Measurements from ENCODE around the gene UQCC2.

UQCC2 gene

DNA sequence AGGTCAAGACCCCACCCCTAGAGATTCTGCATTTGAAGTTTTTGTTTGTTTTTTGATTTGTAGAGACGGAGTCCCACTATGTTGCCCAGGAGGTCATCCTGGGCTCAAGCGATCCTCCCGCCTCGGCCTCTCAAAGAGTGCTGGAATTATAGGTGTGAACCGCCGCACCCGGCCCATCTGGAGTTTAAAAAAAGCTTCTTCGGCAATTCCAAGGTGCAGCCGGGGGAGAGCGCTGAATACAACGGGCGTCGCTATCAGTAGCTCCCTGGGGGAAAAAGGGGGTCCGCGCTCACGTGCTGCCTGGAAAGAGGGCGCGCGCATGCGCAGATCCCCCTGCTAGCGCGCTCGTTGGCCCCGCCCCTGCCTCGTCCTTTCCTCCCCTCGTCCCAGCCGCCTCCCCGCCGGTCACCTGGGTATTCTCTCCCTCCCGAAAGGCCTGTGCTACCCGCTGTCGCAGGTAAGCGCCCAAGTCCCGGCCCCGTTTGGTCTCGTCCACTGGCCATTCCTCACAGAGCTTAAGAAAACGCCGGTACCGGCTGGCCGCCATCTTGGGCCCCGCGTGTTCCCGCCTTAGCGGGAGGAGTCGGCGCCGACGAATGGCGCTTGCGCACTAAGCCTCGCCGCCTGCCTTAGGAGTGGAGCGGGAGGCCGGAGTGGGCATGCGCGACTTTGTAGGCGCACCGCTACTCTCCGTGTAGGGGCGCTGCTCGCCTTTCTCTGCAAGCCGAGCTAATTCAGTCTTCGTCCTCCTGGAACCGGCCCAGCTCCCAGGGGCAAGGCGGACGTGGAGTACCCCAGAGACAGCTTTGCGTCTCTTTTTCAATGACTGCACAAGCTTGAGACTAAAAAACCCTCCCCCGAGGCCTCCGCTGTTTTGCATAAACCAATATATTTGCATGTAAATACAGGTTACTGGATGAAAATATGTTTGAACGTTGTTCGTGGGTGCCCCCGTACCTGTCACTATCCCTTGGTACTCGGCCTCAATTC is at the start of gene UQCC2:
TSS of gene UQCC2 (minus strand) at position 561 of the 990 bp plus-strand sequence. CDS start at position 547, 14 bp downstream.
- DNase-seq (ENCODE audit: low read depth in 4 of 4, low spot score in 1 of 4), result peak; percentile 88 to 96 (median 93)

DNA sequence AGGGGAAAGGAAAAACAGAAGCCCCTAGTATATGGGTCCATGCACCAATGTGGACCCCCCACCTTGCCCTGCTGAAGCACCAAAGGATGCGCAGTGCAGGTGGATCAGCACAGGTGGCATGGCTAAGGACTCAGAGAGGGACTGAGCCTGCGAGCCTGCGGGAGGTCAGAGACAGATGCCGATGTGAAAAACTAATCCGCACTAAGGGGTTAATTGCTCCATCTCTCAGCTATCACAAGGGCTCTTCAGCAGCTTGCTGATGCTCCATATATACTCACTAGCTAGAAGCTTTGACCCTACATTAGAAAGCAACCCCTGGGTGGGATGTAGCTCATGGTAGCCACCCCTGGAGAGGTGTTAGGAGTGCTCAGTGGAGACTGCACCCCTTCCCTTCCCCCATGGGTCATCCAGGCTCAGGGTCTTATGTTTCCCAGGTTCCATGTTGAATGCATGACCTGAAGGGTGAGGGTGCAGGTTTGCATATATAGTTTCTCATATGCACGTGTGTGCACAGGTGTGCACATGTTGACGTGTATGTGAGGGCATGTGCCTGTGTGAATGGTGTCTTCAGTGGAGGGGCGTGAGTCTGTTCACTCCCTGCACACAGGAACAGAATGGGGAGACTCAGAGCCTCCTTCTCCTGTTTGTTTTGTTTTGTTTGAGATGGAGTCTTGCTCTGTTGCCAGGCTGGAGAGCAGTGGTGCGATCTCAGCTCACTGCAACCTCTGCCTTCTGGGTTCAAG is 48.6 kb upstream of the UQCC2 start:
- no peak for DNase-seq (ENCODE audit: low read depth in 4 of 4, low spot score in 1 of 4)

DNA sequence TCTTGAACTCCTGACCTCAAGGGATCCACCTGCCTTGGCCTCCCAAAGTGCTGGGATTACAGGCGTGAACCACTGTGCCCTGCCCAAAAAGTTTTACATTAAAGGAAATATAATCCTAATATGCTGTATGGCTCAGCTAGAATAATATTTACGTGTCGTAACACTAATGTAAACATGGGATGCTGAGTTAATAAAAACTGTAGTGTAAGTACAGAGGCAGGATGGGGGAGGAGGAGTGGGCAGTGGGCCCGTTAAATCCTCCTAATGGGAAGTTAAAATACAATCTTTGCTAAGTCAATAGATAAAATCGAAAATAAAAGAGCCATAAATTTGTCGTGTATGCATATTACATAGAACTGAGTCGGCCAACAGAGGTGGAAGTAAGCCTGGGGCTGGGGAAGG is 47.3 kb upstream of the UQCC2 start:
- DNase-seq (ENCODE audit: low read depth in 4 of 4, low spot score in 1 of 4), result no peak

DNA sequence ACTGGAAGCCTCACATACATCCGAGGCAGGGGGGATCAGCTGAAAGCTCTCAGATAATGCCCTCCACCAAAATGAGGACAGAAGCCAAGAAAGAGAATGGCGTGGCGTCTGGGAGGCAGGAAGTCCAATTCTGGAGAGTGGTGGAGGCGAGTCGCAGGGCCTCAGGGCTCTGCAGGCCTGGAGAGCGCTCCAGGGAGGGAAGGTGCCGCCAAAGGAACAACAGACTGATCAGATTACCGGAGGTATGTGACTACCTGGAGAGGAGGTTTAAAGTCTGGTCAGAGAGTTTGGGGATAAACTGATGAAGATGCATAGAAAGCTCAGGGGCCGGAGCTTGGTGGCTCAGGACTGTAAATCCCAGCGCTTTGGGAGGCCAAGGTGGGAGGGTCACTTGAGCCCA is 46.4 kb upstream of the UQCC2 start:
- DNase-seq (ENCODE audit: low read depth in 4 of 4, low spot score in 1 of 4), result no peak

DNA sequence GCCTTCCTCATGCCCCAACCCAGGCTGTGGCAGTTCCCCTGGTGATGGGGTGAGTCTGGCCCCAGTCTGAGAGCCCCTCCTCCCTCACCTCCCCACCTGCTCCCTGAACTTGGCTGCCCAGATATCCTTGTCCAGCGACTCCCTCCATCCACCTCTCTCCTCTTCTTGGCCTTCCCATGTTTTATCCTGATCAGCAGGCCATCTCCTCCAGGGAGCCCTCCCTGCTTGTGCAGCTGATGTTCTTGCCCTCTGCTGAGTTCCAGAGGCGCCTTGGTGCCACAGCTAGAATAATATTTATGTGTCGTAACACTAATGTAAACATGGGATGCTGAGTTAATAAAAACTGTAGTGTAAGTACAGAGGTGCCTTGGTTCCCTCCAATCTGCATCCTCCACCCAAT is 45.6 kb upstream of the UQCC2 start:
- no peak for DNase-seq (ENCODE audit: low read depth in 4 of 4, low spot score in 1 of 4)

DNA sequence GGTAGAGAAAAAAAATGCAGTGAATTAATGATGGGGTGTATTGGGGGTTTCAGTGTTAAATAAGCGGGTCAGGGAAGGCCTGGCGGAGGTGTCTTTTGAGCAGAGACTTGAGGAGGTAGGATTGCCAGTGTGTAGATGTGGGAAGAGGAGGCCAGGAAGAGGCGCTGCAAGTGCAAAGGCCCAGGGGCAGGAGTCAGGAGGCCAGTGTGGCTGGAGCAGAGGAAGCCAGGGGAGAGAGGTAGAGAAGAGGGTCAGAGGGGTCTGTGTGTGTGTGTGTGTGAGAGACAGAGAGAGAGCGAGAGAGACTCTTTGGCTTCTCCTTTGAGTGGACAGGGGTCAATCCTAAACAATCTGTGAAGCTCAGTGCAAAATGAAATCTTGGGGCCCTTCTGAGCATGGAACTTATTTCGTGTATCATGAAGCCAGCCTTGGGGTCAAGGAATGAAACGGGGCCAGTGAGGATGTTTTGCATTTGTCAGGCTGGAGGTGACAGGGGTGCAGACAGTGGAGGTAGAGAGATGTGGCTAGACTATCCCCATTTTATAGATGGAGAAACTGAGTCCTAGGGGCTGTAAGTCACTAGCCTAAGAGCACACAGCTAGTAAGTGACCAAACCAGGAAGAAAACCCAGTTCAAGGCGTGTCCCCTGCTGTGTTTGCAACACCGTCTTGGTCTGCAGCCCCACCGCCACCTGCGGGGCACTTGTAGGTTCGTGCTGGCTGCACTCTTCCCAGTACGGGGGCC is 44.9 kb upstream of the UQCC2 start:
- no peak for DNase-seq (ENCODE audit: low read depth in 4 of 4, low spot score in 1 of 4)

DNA sequence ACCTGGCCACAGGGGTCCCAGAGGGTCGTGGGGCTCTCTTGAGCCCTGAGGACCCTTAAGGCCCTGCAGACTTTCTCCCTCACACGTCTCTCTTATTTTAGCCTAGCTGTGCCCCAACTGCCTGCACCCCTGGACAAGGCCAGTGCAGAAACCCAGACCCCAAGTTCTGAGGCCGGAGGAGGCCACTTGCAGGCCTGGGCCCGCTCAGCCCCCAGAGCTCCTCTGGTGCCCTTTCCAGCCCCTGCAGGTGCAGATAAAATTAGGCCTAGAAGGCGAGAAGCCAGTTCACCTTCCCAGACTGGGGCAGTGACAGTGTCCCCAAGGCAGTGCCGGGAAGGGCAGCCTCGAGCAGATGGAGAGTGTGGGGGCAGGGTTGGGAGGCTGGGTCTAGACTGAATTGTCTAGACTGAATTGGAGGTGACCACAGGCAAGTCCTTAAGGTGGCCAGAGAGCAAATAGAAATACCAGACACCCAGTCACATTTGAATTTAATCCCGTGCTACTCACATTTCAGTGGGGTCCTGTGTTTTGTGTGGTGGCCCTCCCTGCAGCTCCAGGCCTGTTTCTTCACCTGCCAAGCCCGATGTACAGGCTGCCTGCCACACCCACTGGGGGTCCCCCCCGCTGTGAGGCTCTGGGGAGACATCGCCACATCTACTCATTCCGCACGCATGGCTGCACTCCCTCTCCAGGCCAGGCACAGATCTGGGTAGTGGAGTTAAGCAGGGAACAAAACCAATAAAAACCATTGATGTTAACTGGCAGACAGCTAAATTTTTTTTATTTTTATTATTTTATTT is 43.8 kb upstream of the UQCC2 start:
- no peak for DNase-seq (ENCODE audit: low read depth in 4 of 4, low spot score in 1 of 4)

DNA sequence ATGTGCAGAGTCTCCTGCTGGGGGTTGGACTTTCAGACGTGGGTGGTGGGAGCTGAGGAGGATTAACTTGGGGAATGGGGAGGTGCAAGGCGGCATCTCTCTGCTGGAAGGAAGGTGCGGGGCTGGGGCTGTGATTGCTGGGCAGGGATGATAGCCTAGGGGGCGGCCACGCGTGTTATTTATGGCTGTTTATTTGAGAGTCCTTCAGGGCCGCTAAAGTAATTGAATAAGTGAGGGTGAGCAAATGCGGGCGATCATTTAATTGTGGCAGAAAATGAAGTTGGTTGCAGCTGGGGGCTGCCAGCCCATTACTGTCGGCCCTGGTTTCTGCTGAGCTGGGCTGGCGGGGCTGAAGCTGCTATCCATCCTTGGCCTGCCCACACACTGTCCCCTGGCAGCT is 42.7 kb upstream of the UQCC2 start:
- no peak for DNase-seq (ENCODE audit: low read depth in 4 of 4, low spot score in 1 of 4)

DNA sequence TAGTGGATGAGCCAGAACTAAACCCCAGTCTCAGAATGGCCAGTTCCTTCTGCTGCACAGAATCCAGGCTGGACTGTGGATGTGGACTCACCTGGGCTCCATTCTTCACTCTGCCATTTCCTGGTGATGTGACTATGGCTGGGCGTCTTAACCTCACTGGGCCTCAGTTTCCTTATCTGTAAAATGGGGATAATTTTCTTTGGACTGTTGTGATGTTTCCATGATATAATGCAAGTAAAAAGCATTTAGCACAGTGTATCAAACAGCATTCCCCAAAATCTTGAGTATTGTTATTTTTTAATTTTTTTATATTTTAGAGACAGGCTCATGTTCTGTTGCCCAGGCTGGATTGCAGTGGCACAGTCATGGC is 41.1 kb upstream of the UQCC2 start:
- DNase-seq (ENCODE audit: low read depth in 4 of 4, low spot score in 1 of 4), result no peak

DNA sequence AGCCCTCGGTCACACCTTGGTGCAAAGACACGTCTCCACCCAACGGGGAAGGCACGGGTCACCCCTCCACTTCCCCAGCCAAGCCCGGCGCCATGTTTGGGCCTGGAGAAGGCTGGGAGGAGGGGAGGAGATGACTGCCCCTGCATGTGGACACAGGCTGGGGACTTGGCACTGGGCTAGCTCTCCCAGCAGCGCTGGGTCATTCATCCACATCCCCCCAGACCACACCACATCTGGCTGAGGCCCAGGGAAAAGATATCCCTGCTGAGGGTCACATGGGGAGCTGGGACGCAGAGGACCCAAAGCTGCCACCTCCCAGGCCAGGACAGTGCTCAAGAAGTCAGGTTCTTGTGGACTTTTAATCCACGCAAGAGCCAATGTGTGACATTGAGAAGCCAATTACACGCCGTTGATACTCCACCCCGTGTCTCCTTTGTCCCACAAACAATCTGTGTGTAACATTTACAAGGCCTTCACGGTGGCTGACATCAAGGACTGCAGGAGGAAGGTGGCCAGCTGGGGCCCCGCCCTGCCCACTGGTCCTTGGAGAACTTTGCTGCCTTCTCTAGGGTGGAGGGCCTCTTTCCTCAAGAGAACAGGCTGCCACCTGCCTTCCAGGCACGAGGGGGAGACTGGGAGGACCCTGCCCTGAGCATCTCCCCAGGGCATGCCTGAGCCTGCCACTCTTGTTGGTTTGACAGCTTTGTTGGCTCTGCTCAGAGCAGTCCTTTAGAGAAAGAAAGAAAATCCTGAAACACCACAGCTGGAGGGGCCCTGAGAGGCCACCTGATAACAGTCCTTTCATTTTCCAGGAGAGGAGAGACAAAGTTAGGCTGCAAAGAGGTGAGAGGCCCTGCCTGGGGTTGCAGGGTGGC is 40.5 kb upstream of the UQCC2 start:
- DNase-seq (ENCODE audit: low read depth in 4 of 4, low spot score in 1 of 4), result no peak

DNA sequence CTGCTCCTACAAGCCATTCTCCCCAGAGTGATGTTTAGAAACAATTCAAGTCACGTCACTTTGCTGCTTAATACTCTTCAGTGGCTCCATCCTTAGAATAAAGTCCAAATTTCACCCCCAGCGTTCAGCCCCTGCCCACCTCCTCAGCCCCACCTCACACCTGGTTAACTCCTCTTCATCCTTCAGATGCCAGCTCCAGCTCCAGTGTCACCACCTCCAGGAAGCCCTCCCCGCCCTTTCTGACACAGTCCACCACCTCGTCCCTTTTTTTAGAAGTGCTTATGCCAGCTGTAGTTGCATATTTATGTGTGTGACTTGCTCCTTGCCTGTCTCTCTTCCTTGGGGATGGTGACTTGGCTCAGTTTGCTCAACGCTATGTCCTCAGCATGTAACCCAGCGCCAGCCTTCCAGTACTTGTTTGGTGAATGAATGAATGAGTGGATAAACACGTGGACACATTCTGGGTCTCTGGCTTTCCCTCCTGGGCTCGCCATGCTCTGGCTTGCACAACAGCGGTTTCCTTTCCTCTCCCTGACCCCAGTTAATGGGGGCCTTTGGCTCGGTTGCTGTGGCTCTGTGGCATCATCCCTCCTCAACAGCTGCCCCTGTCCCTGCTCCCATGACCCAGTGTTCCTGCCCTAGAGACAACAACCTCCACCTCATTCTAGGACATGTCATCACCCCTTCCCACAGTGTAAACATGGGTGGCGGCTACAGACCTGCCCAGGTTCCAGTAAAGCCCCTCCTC is 38.9 kb upstream of the UQCC2 start:
- no peak for DNase-seq (ENCODE audit: low read depth in 4 of 4, low spot score in 1 of 4)

DNA sequence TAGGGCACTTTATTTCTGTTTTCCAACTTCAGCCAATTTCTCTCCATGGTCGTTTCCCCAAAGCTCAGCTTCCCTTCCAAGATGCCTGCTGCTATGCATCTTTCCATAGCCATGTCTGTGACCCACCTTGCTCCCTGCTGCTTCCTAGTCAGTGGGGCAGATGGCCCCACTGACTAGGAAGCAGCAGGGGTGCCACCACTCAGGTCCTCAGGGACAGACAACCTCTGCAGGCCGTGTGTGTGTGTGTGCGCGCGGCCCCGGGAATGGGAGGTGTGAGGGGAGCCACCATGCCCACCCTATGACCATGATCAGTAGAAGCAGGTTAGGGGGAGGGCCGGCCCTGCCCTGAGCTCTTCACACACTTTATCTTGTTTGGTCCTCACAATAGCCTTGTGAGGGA is 37.9 kb upstream of the UQCC2 start:
- no peak for DNase-seq (ENCODE audit: low read depth in 4 of 4, low spot score in 1 of 4)

DNA sequence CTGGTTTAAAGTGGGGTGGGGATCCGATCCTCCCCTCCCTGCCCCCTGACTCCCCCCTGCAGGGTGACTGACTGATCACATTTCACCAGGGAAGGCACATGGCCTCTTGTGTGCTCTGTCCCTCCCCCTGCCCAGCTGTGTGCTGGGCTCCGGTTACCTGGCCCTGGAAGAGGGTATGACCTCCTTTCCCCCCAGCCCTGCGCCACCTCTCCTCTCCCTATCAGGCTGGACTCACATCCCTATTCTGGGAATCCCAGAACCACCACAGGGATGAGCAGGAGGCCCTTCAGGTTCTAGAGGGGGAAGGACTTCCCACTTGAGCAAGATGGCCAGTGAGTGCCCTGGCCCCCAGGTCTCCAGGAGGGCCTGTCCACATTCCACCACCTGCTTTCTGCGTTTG is 37.3 kb upstream of the UQCC2 start:
- no peak for DNase-seq (ENCODE audit: low read depth in 4 of 4, low spot score in 1 of 4)

DNA sequence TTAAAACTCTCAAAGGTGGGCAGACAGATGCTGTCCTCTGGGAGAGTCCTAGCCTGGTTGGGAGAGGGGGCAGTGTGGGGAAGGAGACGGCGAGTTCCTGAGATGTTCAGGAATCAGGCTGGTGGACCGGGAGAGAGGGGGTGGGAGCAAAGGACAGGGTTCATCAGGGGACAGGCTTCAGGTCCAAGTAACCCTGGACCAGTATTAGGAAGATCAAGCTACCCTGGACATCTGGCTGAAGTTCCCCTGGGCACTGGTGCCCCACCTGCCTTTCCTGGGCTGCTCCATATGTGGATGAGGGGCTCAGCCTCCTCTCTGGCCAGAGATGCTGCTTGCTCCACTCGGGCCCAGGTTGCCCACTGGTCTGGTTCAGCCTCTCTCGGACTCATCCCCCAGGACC is 36.3 kb upstream of the UQCC2 start:
- DNase-seq (ENCODE audit: low read depth in 4 of 4, low spot score in 1 of 4), result no peak

DNA sequence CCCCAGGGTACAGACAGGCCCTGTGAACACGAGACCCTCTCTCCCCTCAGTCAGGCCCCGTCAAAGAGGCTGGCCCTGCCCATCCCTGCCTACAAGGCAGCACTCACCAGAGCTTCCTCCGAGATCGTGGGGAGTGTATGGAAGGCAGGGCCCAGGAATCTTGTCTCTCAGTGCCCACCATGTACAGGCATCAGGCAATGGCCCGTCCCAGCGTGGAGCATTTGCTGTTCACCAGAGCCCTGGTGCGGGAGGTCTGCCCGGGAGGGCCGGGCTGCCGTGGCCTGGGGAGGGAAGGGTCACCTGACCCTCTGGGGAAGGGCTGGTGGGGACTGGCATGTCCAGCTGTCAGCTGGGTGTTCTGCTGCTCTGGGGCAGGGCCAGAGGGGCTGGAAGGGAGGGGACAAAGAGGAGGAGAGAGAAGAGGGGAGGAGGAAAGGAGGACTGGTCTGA is 35.2 kb upstream of the UQCC2 start, which contains the start of gene IP6K3:
TSS of gene IP6K3 (minus strand) at position 255 of the 450 bp plus-strand sequence. CDS start 11,429 bp downstream, outside the sequence.
- DNase-seq (ENCODE audit: low read depth in 4 of 4, low spot score in 1 of 4), result no peak

DNA sequence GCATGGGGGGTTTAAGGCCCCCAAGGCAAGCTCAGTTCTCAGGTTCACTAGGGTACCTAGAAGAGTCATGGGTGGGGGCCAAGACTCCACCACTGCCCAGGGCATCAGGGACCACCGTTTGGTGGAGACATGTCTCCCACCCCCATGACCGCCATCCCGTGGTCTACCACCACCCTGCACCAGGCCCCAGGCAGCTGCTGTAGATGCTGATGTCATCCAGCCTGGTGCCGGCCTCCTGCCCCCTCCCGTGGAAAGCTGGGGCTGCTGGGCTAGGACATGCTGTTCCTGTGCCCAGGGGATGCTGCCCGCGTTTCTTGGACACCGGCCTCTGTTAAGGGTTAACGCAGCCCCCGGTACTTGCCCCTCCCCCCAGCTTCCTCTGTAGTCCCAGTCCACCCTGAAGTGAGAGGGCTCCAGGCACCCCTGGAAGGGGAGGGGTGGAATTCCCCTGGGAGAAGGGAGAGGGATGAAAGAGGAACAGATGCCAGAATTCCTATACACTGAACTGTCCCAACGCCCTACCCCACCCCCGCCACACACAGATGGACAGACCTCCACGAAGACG is 34.6 kb upstream of the UQCC2 start:
- DNase-seq (ENCODE audit: low read depth in 4 of 4, low spot score in 1 of 4), result no peak

DNA sequence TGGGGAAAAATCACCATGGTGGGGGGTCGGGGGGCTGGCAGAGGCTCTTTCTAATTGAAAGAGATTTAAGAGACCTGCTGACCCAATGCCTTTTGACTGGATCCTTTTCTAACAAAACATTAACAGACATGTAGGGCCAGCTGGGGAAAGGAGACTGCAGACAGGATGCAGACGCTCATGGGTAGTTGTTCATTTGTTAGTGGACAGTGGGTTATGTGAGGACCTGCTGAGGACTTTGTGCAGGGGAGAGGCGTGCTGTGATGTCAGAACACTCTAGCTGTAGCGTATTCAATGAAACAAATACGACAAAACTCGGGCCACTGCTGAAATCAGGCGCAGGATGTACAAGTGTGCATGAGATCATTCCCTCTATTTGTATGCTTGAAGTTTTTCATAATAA is 34.0 kb upstream of the UQCC2 start:
- no peak for DNase-seq (ENCODE audit: low read depth in 4 of 4, low spot score in 1 of 4)

DNA sequence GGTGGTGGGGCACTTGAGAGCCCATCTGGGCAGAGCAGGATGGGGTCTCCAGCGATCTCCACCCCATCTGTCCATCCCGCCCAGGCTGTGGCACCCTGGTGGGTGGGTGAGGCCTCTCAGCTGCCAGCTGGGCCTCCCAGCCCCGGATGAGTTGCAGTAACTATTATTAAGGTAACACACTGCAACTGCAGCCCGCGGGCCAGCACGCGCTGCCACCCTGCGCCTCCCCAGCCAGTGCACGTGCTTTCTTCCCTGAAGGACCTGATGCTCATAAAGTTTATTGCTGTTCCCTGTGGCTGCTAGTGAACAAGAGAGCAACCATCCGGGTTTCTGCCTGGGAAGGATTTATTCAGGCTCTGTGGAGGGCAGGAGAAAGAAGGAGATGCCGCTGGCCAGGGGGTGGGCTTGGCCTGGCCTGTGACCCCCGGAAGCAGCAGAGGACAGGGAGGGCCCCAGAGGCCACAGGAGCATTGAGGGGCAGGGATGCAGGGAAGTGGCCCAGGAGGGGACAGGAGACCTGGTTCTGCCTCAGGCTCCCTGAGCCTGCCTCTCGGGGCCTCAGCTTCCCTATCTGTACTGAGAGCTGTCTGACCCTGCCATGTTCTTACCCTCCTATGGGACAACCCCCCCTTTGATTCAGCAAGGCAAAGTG is 33.5 kb upstream of the UQCC2 start:
- no peak for DNase-seq (ENCODE audit: low read depth in 4 of 4, low spot score in 1 of 4)
